ENCODE measurements around the gene BCOR.

GRCh38 chrX:40074080-40074958, 23.4 kb downstream of the BCOR start:
- TF ChIP-seq CTCF (IDR thresholded peaks at IDR 0.05; ENCODE audit: borderline replicate concordance, extremely low read depth, low read length, poor library complexity, severe bottlenecking) (no peak), EZH2 (IDR thresholded peaks at IDR 0.05; ENCODE audit: borderline replicate concordance, low read depth, low read length, severe bottlenecking) (no peak)

Data from DND-41 (cell line).